DMS114 treated with DMSO at 0.1 percent for 48 hours (cell line): ENCODE data around the gene PCBP1.
A peak's percentile ranks its signal among the peaks of the same experiment; 100 is the strongest.
"Not testable (repeated sequence)": the region's sequence is repeated elsewhere in the genome, so short reads cannot be mapped to it uniquely, and the experiment has no call there.

ENCODE experiments used
- DNase-seq: peaks from one replicate; lab custom pipeline; 2025; ENCODE audit not compliant: unreplicated experiment; lab: John Stamatoyannopoulos, UW

Gene PCBP1

DNA sequence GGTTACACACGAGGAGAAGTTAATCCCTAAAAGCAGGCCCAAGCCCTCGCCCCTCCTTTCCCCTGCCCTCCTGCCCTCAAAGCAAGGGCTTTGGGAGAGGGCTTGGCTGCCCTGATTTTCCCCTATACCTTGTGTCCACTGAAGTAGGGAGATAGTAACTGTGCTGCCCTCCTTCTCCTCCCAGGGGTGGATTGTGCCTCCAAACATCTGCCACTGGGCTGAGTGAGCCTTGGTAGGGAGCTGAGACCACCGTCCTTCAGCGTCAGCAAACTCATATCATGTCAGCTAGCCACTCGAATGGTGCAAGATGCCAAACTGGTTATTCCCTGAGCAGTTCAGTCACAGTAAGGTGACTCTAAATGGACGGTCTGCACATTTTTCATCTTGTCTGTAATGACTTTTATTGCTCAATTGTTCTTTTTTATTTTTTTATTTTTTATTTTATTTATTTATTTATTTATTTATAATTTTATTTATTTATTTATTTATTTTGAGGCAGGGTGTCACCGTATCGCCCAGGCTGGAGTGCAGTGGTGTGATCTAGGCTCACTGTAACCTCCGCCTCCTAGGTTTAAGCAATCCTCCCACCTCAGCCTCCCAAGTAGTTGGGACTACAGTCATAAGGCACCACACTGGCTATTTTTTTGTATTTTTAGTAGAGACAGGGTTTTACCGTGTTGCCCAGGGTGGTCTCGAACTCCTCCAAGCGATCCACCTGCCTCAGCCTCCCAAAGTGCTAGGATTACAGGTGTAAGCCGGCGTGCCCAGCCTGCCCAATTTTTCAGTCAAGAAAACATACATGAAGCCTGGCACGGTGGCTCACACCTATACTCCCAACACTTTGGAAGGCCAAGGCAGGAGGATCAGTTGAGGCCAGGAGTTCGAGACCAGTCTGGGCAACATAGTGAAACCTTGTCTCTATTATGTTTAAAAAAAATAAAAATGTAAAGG, 8.7 kb downstream of the PCBP1 start:
- no peak for DNase-seq

DNA sequence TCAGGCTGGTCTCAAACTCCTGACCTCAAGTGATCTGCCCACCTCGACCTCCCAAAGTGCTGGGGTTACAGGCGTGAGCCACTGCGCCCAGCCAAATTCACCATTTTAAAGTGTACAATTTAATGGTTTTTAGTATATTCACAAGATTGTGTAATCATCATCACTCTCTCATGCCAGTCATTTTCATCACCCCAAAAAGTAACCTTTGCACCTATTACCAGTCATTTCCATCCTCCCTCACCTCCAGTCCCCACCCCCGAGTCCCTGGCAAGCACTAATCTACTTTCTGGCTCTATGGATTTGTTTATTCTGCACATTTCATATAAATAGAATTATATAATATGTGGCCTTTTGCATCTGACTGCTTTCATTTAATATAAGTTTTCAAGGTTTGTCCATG, 10.8 kb downstream of the PCBP1 start:
- no peak for DNase-seq

DNA sequence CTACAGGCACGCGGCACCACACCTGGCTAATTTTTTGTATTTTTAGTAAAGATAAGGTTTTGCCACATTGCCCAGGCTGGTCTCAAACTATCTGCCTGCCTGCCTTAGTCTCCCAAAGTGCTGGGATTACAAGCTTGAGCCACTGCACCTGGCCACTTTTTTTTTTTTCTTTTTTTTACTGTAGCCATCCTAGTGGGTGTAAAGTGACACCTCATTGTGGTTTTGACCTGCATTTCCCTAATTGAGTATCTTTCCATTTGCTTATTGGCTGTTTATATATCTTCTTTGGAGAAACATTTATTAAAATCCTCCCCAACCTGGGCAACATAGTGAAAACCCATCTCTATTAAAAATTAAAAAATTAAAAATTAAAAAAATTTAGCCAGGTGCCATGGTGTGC, 12.0 kb downstream of the PCBP1 start:
- DNase-seq: no peak

DNA sequence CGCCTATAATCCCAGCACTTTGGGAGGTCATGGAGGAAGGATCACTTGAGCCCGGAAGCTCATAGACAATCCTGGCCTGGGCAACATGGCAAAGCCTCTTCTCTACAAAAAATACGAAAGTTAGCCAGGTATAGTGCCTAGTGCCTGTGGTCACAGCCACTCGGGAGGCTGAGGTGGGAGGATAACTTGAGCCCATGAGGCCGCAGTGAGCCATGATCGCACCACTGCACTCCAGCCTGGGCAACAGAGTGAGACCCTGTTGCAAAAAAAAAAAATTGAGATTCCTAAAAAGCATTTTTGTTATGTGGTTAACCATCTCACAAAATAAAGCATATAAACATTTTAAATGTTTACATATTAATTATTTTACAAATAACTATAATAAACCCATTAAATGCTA, 13.9 kb downstream of the PCBP1 start:
- DNase-seq: no peak

DNA sequence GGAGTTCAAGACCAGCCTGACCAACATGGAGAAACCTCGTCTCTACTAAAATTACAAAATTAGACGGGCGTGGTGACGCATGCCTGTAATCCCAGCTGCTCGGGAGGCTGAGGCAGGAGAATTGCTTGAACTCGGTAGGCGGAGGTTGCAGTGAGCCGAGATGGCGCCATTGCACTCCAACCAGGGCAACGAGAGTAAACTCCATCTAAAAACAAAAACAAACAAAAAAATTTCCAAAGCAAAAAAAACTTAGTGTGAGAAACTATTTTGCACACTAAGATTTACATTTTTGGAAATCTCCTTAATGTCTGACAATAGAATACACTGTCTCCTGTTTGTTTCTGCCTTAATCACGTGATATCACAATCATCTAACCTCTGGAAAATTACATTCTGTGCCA, 14.4 kb downstream of the PCBP1 start:
- DNase-seq: peak; percentile 18

DNA sequence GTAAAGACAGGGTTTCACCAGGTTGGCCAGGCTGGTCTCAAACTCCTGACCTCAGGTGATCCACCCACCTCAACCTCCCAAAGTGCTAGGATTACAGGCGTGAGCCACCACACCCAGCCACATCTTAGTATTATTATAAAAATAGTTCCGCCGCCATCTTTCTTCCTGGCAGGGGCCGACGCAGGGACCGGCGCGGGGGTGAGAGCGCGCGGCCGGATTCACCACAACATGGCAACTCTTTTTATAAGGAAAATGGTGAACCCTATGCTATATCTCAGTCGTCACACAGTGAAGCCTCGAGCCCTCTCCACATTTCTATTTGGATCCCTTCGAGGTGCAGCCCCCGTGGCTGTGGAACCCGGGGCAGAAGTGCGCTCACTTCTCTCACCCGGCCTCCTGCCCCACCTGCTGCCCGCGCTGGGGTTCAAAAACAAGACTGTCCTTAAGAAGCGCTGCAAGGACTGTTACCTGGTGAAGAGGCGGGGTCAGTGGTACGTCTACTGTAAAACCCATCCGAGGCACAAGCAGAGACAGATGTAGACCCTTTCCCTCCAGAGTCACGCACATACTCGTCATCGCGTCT, 15.1 kb downstream of the PCBP1 start:
- peak; percentile 48 for DNase-seq

DNA sequence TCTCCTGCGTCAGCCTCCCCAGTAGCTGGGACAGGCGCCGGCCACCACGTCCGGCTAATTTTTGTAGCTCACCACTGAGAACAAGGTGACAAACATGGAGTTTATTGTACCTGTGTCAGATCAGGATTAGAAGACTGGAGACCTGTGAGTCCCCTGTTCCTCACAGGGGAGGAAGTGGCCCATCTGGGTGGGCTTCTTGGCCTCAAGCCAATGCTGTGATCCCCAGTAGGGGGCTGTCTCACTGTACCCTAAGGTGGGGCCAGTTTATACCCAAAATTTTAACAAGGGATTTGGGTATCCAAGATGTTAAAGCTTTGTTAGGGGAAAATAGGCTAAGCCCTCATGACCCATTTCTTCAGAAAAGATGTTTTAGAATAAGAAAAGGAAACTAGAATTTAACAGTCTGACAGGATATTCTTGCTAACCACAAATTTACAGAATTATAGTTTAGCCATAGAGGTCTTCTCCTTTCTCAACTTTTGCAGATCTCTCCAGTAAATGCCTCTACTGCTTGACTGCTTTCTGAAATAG, 16.3 kb downstream of the PCBP1 start:
- peak; percentile 23 for DNase-seq

DNA sequence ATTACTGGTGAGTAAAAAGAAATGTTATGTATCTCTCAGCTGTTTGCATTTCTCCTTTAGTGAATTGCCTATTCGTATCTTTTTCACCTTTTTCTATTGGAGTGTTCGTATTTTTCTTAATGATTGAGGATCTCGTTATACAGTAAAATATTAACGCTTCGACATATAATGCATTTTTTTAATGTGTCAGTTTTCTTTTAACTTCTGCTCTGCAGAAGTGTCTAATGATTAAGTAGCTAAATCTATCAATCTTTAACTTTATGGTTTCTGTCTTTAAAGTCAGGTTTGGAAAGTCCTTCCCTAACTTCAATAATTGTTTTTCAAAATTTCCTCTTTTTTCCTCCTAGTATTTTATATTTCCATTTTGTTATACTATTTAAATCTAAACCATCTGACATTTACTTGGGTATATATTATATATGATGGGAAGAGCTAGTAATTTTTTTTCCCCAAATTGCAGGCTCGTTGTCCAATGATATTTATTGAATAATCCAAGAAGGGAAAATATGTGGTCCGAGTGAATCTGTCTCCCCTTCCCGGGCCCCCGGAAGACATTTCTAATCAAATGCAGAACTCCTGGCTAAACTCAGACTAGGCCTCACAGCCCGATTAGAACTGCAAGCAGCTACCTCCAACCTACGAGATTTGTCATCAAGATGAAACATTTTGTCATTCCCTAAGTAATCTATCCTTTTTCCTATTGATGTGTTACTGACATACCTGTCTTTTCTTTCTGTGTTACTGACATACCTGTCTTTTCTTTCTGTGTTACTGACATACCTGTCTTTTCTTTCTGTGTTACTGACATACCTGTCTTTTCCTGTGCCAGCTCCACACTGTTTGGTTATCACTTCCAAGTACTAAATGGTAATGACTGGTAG, 17.2 kb downstream of the PCBP1 start:
- DNase-seq: peak; percentile 70

DNA sequence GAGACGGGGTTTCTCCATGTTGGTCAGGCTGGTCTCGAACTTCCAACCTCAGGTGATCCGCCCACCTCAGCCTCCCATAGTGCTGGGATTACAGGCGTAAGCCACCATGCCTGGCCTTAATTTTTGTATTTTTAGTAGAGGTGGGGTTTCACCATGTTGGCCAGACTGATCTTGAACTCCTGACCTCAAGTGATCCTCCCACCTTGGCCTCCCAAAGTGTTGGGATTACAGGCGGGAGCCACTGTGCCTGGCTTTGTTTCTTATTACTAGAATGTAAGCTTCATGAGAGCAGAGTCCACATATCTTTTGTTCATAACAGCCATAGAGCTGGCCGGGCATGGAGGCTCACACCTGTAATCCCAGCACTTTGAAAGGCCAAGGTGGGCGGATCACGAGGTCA, 18.9 kb downstream of the PCBP1 start:
- DNase-seq: not testable (repeated sequence)

DNA sequence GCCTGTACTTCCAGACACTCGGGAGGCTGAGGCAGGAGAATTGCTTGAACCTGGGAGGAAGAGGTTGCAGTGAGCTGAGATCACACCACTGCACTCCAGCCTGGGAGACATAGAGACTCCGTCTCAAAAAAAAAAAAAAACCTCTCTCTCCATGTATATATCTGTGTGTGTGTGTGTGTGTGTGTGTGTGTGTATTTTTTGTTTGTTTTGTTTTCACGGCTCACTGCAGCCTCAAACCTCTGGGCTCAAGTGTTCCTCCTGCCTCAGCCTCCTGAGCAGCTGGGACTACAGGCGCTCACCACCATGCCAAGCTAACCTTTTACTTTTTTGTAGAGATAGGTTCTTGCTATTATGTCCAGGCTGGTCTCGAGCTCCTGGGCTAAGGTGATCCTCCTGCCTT, 23.1 kb downstream of the PCBP1 start:
- not testable (repeated sequence) for DNase-seq

DNA sequence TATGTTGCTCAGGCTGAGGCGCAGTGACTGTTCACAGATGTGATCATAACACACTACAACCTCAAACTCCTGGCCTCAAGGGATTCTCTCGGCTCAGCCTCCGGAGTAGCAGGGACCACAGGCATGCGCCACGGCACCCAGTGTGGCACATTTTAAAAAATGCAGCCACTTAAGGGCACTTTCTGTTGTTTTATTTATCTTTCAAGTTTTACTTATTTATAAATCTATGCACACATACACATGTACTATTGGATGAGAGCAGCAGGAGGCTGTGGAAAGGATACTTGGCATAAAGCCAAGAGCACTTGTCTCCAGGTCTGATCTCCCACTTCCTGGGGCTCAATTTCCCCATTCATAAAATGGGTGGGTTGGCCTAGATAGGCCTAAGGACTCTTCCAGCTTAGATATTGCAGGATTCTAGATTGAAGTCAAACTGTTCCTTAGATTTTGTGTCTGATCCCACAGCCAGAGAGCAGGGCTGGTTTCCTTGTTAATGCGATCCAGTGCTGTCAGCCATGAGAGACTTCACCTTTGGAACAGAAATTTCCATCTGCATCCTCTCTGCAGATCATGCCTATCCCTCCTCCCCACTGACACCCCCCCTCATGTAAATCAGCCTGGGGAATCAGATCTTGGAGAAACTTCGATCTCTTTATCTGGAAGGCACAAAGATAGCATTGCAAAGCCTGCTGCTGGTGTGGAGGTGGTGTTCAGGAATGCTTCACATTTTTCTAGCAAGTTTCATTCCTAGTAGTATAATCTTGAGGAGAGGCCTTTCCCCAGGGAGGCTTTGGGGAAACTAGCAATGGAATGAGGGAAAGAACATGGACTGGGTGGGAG, 24.7 kb downstream of the PCBP1 start:
- peak; percentile 53 for DNase-seq

DNA sequence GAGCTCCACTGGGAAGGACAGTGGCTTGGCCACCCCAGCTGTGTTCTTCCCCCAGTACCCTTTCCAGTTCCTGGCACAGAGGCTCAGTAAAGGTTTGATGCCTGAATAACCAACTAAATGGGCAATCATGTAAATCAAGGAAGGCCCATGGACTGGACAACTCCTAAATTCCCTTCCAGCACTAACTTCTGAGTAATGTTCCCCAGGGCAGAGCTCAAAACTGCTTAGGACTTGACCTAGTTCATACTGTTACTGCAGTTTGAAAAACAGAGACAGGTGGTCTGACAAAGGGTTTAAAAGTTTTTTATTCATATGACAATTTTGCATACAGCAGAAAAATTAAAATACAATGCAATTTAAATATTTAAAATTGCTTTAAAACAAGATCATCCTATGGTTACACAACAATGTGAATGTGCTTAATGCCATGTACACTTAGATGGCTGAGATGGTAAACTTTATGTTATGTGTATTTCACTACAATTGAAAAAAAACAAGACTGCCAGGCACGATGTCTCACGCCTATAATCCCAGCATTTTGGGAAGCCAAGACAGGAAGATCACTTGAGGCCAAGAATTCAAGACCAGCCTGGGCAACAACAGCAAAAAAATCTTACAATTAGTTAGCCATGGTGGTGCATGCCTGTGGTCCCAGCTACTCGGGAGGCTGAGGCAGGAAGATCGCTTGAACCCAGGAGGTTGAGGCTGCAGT, 26.2 kb downstream of the PCBP1 start:
- DNase-seq: no peak

DNA sequence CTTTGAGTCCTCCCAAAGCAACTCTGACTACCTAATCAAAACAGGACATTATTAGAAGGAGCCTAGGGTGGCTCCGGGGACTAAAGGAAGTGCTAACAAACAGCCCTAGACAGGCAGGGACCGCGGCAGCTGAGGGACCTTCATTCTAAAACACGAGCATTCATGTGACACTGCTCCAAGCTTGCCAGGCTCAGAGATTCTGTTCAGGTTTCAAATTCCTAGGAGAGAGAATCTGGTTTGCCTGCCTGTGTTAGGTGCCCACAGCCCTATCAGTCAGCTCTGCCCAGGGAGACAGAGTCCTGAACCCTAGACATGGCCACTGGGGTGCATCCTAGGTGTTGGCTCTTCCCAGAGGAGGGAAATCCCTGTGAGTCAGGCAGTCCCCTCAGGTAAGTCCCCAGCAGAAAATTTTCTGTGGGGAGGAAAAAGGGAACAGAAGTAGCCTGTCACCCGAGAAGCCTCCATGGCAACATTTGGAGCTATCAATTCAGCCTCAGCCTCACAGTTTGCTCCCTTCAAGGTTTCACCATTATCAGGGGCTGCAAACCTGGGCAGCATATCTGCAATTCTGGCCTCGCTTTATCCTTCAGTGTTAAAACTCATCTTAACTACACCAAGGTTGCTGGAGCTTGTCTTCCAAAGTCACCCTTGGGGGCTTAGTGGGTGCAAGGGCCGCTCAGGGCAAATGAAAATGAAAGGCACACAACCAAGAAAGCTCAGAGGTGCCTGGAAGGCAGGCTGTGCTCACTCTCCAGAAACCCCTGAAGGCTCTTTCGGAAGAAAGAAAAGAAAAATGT, 28.6 kb downstream of the PCBP1 start:
- no peak for DNase-seq

DNA sequence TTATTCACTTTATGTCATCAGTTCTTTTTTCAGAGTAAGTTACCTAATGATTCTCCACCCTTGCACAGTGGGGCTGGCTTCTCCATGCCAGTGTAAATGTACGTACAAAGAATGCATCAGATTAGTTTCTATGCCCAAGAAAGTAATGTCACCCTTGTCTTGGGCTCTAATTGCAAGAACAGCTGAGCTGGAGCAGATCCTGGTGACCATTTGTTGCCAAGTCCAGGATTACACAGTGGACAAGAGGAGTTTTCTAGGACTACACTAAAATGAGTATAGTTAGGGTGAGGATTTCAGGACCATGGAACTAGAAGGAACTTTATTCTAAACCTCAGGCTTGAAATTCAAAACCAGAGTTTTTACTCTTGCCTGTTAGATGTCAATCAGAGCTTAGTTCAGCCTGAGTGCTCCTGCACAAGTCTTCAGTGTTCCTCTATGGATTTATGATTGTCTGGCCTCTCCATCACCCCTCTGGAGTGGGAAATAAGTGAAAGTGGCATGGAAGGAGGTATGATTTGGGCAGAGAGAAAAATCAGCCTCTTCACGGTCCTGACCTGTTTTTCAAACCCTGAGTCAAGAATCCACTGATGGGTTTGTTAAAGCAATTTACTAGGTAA, 29.8 kb downstream of the PCBP1 start:
- DNase-seq: peak; percentile 48

DNA sequence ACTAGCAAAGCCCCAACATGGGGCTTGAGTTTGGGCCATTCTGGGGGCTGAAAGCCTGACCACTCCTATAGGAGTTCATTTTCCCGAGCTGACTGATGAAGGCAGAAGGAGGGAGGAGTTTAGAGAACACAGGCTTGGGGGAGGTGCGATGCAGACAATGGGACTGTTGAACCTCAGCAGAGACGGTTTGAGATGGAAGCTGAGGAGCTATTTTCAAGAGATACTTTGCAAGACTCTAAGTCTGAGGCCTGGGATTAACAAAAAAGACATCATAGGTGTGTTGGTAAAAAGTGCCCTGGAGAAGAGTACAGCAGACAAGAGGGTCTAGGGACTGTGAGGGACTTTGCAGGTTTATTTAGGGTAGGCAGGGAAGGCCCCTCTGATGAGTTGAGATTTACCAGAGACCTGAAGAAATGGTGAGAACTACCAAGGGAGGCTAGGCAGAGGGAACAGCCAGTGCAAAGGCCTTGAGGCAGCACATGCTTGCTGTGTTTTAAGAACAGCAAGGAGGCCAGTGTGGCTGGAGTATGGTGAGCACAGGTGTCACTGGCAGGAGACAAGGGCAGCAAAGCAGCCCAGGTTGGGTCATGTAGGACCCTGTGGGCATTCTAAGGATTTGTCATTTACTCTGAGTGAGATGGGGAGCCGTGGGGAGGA, 31.6 kb downstream of the PCBP1 start:
- DNase-seq: peak; percentile 44

DNA sequence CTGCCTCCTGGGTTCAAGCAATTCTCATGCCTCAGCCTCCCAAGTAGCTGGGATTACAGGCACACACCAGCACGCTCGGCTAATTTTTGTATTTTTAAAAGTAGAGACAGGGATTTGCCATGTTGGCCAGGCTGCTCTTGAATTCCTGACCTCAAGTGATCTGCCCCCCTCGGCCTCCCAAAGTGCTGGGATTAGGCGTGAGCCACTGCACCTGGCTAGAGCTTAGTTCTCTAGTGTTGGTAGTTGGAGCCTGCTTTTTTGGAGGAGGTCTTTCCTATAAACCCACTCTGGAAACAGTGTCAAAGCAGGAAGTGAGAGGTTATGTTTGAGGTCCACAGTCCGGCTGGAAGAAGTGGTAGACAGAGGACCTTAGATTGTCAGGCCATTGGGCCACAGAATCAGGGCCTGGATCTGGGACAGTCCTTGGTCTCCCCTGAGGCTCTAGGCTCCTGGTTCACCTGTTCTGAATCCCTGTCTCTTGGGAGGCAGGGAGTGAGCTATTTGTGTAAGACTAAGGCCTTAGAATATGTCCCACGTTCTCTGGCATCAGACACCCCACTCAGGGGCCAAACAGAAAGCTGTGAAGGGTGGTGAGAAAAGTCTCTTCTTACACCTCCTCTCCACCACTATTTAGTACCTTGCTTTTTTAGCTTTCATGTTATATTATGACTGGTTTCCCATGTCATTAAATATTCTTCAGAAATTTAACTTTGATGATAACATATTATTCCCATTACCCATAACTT, 34.5 kb downstream of the PCBP1 start:
- DNase-seq: no peak

DNA sequence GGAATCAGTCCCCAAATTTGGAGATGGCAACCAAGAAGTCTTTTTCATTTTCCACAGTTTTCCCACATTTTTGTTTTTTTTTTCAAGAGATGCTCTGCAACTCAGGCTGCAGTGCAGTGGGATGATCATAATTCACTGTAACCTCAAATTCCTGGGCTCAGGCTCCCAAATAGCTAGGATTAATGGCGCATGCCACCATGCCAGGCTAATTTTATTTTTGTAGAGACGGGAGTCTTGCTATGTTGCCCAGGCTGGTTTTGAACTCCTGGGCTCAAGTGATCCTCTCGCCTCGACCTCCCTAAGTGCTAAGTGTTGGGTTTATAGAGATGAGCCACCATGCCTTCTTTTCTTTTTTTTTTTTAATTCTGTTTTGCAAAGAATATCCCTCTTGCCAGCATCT, 35.2 kb downstream of the PCBP1 start:
- DNase-seq: no peak
